Osteocyte (in vitro differentiated cells): ENCODE results near the gene PTPRN2. TPM values are rescaled to one million over a fixed set of nuclear protein-coding genes. Genes with fewer than 3 reads are reported as not detected.
A peak's percentile ranks its signal among the peaks of the same experiment; 100 is the strongest.

ENCODE experiments used
- DNase-seq: peaks from one replicate; pipeline ENCODE4 v3.0.0; 2021; ENCODE audit warnings: mixed read lengths; ENCODE audit not compliant: unreplicated experiment; ENCODE audit errors: extremely low spot score
- H3K27ac Mint-ChIP-seq: one replicate; pipeline ENCODE4 v1.8.0; 2021; ENCODE audit warnings: mild to moderate bottlenecking, mixed read lengths; ENCODE audit not compliant: unreplicated experiment
- H3K27me3 Mint-ChIP-seq: one replicate; pipeline ENCODE4 v1.8.0; 2021; ENCODE audit warnings: mixed read lengths; ENCODE audit not compliant: unreplicated experiment
- H3K36me3 Mint-ChIP-seq: one replicate; pipeline ENCODE4 v1.8.0; 2021; ENCODE audit warnings: mixed read lengths; ENCODE audit not compliant: unreplicated experiment
- H3K4me1 Mint-ChIP-seq: one replicate; pipeline ENCODE4 v1.8.0; 2021; ENCODE audit warnings: mixed read lengths; ENCODE audit not compliant: unreplicated experiment
- H3K4me3 Mint-ChIP-seq: one replicate; pipeline ENCODE4 v1.8.0; 2021; ENCODE audit warnings: mild to moderate bottlenecking, moderate library complexity, mixed read lengths; ENCODE audit not compliant: unreplicated experiment
- H3K9me3 Mint-ChIP-seq: one replicate; pipeline ENCODE4 v1.8.0; 2021; ENCODE audit warnings: mixed read lengths; ENCODE audit not compliant: unreplicated experiment
- CTCF ChIP-seq: fragments of 200-600 bp; sonication (generic); IDR thresholded peaks from 2 replicates; pipeline ENCODE4 v1.5.0; 2021; ENCODE audit warnings: antibody characterized with exemption, mild to moderate bottlenecking, moderate library complexity
- total RNA-seq: library from RNA; stranded (reverse); gene quantifications from 2 replicates; pipeline ENCODE4 v1.2.1, GENCODE V29; 2021

The PTPRN2 gene
- total RNA-seq, 1 donor from 2014 or later, result 0.59 TPM

- peaks cover 12% of the 10 kb centered on the region for H3K4me1 Mint-ChIP-seq
- H3K9me3 Mint-ChIP-seq, result no peaks in the 10 kb centered on the region
- H3K4me3 Mint-ChIP-seq, result no peak overlapping the region
- DNase-seq, result no peak
- TF ChIP-seq CTCF, result no peak
- H3K27ac Mint-ChIP-seq, result no peak overlapping the region
- peaks cover 3% of the 10 kb centered on the region for H3K36me3 Mint-ChIP-seq
- H3K27me3 Mint-ChIP-seq, result no peaks in the 10 kb centered on the region
These were observed 33.3 kb upstream of the PTPRN2 start for GRCh38 chr7:158620839-158621441.

GRCh38 chr7:158620418-158620817 lies 32.8 kb upstream of the PTPRN2 start:
- peaks cover 13% of the 10 kb centered on the region for H3K4me1 Mint-ChIP-seq
- TF ChIP-seq CTCF, result no peak
- H3K27me3 Mint-ChIP-seq, result no peaks in the 10 kb centered on the region
- H3K9me3 Mint-ChIP-seq, result no peaks in the 10 kb centered on the region
- DNase-seq, result no peak
- H3K36me3 Mint-ChIP-seq, result peaks cover 3% of the 10 kb centered on the region
- H3K4me3 Mint-ChIP-seq, result no peak overlapping the region
- H3K27ac Mint-ChIP-seq, result peak overlapping the region; percentile 13

- TF ChIP-seq CTCF, result no peak
- no peak for DNase-seq
- Mint-ChIP-seq H3K27me3 (no peaks in the 10 kb centered on the region), H3K9me3 (no peaks in the 10 kb centered on the region), H3K4me1 (peaks cover 20% of the 10 kb centered on the region), H3K27ac (no peak overlapping the region), H3K36me3 (peaks cover 3% of the 10 kb centered on the region), H3K4me3 (no peak overlapping the region)
These were observed 31.1 kb upstream of the PTPRN2 start for GRCh38 chr7:158618745-158619140.

- Mint-ChIP-seq H3K4me1 (peaks cover 20% of the 10 kb centered on the region), H3K27me3 (no peaks in the 10 kb centered on the region), H3K27ac (peak overlapping the region; percentile 16), H3K36me3 (no peaks in the 10 kb centered on the region), H3K9me3 (no peaks in the 10 kb centered on the region), H3K4me3 (no peak overlapping the region)
- TF ChIP-seq CTCF, result no peak
- no peak for DNase-seq
These were observed 30.1 kb upstream of the PTPRN2 start for GRCh38 chr7:158617737-158618128.

GRCh38 chr7:158616050-158616449 lies 28.4 kb upstream of the PTPRN2 start:
- no peak overlapping the region for H3K27ac Mint-ChIP-seq
- peak; percentile 17 for DNase-seq
- H3K27me3 Mint-ChIP-seq, result no peaks in the 10 kb centered on the region
- peaks cover 18% of the 10 kb centered on the region for H3K4me1 Mint-ChIP-seq
- H3K9me3 Mint-ChIP-seq, result no peaks in the 10 kb centered on the region
- no peak overlapping the region for H3K4me3 Mint-ChIP-seq
- TF ChIP-seq CTCF, result no peak
- no peaks in the 10 kb centered on the region for H3K36me3 Mint-ChIP-seq
